A172 (cell line): ENCODE data around the gene ACRBP. TPM values are rescaled to one million over a fixed set of nuclear protein-coding genes. Genes with fewer than 3 reads are reported as not detected.
"Not testable (repeated sequence)": the region's sequence is repeated elsewhere in the genome, so short reads cannot be mapped to it uniquely, and the experiment has no call there.

Experiments
- DNase-seq: peaks from one replicate; pipeline ENCODE4 v3.0.0-alpha.2; 2015; ENCODE audit warnings: low spot score
- total RNA-seq: library from RNA; depleted of rRNA; stranded (reverse); fragments of >200 nt; shearing (Covaris generic); gene quantifications from 2 replicates; pipeline ENCODE4 v1.2.3, GENCODE V29; 2014

Gene ACRBP
- total RNA-seq, 1 experiment from 2014 or later, result not detected

- no peak for DNase-seq
Observed at GRCh38 chr12:6614513-6615172, 32.6 kb downstream of the ACRBP start.

- DNase-seq, result peak; percentile 92
Observed at GRCh38 chr12:6613776-6614512, 33.3 kb downstream of the ACRBP start.

GRCh38 chr12:6613015-6613775 lies 34.0 kb downstream of the ACRBP start:
- peak; percentile 86 for DNase-seq

GRCh38 chr12:6612652-6613014 lies 34.6 kb downstream of the ACRBP start:
- no peak for DNase-seq

- no peak for DNase-seq
Observed at GRCh38 chr12:6612247-6612646, 35.0 kb downstream of the ACRBP start.

- DNase-seq, result no peak
Observed at GRCh38 chr12:6608592-6609281, 38.5 kb downstream of the ACRBP start.

- DNase-seq, result peak; percentile 71
Observed at GRCh38 chr12:6607751-6608591, 39.3 kb downstream of the ACRBP start.

- DNase-seq, result no peak
Observed at GRCh38 chr12:6606331-6607131, 40.7 kb downstream of the ACRBP start.

- peak; percentile 28 for DNase-seq
Observed at GRCh38 chr12:6605421-6606330, 41.6 kb downstream of the ACRBP start.

GRCh38 chr12:6604259-6605029 lies 42.8 kb downstream of the ACRBP start:
- DNase-seq, result no peak

- DNase-seq, result peak; percentile 63
Observed at GRCh38 chr12:6603095-6603567, 44.1 kb downstream of the ACRBP start.

- no peak for DNase-seq
Observed at GRCh38 chr12:6602526-6602925, 44.7 kb downstream of the ACRBP start.

- not testable (repeated sequence) for DNase-seq
Observed at GRCh38 chr12:6595673-6596072, 51.6 kb downstream of the ACRBP start.

- no peak for DNase-seq
Observed at GRCh38 chr12:6592087-6592486, 55.1 kb downstream of the ACRBP start.
